ENCODE results near the gene ZNF787. TPM values are rescaled to one million over a fixed set of nuclear protein-coding genes. Genes with fewer than 3 reads are reported as not detected.

ZNF787 gene
- 21.4 and 25.0 TPM in 2 replicates for total RNA-seq

DNA sequence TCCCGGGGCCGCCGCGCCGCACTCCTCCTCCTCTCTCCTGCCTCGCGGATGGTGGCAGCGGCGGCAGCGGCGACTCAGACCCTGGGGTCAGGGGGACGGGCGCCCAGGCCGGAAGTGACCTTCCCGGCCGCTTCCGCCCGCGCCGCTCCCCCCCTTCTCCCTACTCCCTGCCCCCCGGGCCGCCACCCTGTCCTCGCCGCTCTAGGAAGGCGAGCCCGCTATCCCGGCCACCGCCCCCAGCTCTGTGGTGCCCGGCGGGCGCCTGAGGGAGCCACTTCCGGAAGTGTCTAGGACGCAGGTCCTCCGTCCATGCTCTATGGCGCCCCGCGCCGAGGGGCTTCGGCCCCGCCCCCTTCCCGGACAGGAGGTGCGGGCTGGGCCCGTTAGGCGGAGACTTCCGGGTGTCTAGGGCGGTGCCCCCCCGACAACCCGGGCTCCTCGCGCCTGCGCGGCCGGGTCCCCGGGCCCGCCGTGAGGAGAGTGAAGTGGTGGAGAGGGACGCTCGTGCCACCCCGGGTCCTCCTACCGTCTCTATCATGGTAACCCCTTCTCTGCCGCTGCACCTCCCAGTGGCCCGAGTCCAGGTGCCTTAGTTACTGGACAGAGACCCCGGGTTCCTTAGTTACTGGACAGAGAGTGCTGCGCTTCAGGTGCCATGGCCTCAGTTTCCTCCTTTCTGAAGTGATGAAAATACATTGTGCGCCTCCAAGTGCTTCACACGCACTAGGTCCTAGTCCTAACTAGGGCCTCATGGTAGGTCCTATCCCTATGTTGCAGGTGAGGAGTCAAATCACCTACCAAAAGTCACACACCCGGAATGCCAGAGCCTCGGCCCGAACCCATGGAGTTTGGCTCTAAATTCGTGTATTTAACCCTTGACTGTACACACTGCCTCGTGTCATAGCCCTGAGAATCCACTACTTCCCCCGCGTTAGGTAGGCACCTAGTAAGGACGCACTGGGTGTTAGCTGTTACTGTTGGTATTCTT is at the start of gene ZNF787:
TSS of gene ZNF787 (minus strand) at position 116 of the 988 bp plus-strand sequence. CDS start 18,078 bp downstream, outside the sequence.

GRCh38 chr19:56140583-56141416 is 19.7 kb upstream of the ZNF787 start, which contains the start of gene ZNF444:
TSS of gene ZNF444 (plus strand) at chr19:56141287. CDS start at chr19:56146912, 5,625 bp downstream.

Other genes starting within 250 kb of the ZNF787 start
- gene NLRP13, start 189.0 kb downstream of the ZNF787 start, total RNA-seq, result not detected in 2 replicates
- not detected in 2 replicates for gene NLRP8, start 173.5 kb downstream of the ZNF787 start, total RNA-seq
- gene NLRP5, start 134.5 kb downstream of the ZNF787 start, total RNA-seq, result not detected in 2 replicates
- gene ZNF444, start 20.0 kb upstream of the ZNF787 start, total RNA-seq, result 29.9 and 40.0 TPM in 2 replicates
- not detected in 2 replicates for gene GALP, start 54.7 kb upstream of the ZNF787 start, total RNA-seq
- not detected in 2 replicates for gene ZSCAN5B, start 76.5 kb upstream of the ZNF787 start, total RNA-seq
- gene ZSCAN5C, start 81.0 kb upstream of the ZNF787 start, total RNA-seq, result not detected in 2 replicates
- gene EDDM13, start 151.5 kb upstream of the ZNF787 start, total RNA-seq, result not detected in 2 replicates
- gene ZSCAN5A, start 193.5 kb upstream of the ZNF787 start, total RNA-seq, result 1.6 and 4.4 TPM in 2 replicates